ENCODE data around the gene ANGPT4.

The ANGPT4 gene

DNA sequence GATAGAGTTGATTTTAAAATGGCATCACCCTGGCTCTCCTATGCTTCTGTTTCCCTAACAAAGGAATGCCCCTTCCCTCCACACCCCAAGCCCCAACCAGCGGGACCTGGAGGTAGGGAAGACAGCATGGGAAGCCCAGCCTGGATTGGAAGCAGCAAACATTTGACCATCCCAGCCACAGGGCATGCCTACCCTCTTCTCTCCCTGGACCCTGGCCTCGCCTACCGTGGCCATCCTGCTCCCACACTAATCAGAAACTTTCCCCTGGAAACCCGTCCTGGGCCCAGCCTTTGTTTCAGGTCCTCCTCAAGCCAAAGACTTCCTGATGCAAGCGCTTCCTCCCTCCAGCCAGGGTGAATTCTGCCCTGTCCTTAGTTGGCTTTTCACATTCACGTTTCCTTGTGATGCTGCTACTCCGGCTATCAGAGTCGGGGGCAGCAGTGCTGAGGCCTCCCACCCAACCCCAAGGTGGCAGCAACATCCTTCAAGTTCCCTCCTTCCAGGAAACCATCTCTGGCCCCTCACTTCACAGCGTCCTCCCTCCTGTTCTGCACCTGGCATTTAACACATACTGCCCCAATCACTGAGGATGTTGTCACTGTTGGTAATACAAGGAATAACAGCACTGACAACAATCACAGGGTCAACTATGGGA, 18.2 kb upstream of the ANGPT4 start:
- DNase-seq = no peak

DNA sequence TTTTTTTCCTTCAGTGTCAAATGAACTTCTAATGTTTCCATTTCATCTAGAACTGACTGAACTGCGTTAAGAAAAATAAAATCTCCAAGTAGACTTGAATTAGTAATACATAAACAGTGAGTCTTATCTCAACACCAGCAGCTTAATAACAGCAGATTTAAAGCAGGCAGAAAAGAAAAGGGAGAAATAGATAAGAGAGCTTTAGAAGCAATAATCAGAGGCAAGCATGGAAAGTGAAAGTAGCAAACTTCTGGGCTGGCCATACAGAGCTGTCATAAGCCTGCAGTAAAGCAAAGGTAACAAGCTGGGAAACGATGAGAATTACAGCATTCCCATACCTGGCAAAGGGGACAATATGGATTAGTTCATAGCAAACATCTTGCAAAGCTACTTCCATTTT, 16.9 kb upstream of the ANGPT4 start:
- no peak for DNase-seq

GRCh38 chr20:931401-931800, 15.3 kb upstream of the ANGPT4 start:
- DNase-seq = no peak

DNA sequence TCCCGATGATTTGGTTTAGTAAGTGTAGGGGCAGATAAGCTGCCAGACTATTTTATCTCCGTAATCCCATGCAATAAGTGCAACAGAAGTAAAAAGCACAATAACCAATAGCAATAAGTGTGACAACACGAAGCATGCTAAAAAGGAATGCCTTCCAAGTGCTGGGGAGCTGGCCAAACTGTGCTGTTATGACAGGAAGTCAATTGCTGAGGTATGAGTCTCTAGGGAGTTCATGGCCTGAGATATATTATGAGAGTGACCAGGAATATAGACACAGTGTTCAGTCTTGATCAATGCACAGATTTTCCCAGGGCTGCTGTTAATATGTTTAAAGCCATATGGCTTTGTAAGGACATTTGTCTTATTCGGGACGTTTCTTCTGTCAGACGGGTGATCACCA, 10.5 kb upstream of the ANGPT4 start:
- no peak for DNase-seq

GRCh38 chr20:925516-925915, 9.4 kb upstream of the ANGPT4 start:
- no peak for DNase-seq

GRCh38 chr20:924639-925038, 8.5 kb upstream of the ANGPT4 start:
- DNase-seq = no peak

DNA sequence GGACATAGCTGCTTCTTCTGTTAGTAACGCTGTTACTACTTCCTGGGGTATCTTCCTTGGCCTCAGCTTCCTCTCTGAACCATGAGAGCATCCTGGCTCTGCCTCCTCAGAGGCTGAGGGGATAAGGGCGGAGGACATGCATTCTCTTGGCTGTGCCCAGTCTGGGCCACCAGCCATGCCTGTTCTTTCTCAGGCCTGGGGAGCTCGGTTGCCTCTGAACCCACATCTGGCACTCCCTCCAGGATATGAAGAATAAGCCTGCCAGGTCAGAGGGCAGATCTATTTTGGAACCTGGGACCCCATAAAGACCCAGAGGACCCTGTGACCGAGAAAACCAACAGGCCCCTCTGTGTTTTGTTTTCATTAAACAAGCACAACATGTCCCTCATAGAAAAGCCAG, 6.6 kb upstream of the ANGPT4 start:
- DNase-seq = no peak

DNA sequence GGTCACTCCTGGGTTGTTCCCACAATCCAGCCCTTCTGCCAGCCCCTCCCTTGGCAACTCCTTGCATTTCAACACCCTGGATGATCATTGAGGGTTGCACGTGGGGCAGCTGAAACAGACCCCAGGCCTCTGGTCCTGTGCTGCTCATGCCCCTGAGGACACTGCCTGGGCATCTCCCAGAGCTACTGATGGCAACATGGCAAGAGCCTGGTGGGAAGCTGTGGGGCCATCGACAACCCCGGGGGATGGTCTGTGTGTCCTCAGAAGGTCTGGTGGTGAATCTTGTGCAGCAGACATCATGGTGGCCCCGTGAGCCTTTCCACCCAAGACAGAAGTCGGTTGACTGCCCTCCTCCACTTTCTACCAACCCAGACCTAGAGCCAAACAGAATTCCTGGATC, 4.9 kb upstream of the ANGPT4 start:
- DNase-seq = no peak

GRCh38 chr20:920311-920710, 4.2 kb upstream of the ANGPT4 start:
- no peak for DNase-seq

DNA sequence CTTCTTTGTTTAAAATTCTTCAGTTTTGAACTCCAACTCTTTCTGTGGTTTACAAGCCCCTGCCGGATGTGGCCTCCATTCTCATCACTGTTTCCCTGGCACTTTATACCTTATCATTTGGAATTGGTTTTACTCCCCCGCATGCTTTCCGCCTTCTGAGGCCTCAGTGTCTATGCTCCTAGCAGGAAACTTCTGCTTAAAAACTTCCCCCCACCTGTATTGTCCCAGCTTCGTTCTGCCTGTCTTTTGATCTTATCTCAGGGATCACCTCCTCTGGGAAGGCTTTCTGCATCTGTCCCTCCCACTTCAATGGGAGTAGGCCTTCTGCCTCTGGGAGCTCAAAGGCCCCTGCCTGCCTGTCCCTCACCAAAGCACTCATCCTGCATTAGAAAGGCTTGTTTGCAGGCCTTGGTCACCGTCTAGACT, 3.4 kb upstream of the ANGPT4 start:
- no peak for DNase-seq

GRCh38 chr20:917416-917815, 1.3 kb upstream of the ANGPT4 start:
- no peak for DNase-seq

GRCh38 chr20:916825-917224, 691 bp upstream of the ANGPT4 start:
- no peak for DNase-seq

DNA sequence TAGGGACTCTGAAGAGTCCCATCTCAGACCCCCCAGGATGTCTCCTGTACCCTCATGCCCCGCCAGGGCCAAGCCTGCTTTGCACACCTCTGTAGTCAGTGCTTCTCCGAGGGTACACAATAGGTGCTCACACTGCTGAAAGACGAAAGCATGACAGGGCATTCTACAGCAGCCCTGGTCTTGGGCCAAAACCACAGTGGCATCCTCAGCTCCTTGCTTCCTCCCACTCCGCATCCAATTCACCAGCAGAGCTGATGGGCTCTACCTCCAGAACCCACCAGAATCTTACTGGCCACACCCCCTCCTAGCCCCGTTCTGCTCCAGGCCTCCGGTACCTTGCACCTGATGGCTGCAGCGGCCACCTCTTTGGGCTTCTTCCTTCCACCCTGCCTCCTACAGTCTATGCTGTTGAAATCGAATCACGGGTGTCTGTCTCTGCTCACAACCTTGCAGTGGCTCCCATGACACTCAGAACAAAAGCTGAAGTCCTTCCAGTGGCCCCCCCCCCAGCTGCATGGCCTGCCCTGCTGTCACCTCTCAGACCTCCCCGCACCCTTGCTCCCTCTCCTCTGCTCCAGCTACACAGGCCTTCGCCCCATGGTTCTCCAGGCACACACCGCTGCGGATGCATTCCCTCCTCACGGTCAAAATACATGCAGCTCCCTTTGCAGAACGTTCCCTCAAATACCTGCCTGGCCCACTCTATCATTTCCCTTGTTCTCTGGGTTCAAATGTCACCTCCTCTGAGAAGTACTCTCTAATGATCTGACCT, 1.2 kb downstream of the ANGPT4 start:
- no peak for DNase-seq

GRCh38 chr20:913306-913849, 2.8 kb downstream of the ANGPT4 start:
- no peak for DNase-seq

DNA sequence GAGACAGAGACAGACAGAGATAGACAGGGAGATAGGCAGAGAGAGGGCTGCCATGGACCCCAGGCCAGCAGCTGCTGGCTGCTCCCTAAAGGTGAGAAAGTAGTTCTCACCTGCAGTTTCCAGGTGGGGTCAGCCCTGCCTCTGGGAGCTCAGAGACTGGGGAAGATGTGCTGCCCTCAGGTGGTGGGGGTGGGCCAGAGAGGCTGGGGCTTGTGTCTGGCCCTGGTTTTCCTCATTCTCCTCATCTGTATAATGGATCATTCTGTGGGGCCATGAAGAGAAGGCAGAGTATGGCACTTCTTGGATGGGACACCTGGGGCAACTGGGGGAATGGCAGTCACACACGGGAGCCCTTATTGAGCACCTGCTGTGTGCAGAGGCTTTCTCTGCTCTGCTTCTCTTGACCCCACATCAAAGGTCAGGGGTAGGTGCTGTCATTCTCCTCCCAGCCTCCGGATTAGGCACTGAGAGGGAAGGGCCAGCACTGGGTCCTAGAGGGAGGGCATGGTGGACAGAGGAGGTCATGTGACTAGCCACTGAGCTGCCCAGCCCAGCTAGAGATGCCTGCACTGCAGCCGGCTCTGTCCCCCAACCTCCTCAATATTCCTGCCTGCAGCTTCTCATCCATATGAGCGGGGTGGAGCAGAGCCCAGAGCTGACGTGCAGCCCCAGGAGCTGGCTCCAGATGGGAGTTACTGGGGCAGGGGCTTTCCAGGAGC, 4.1 kb downstream of the ANGPT4 start:
- DNase-seq = no peak

GRCh38 chr20:910870-911770, 5.0 kb downstream of the ANGPT4 start:
- DNase-seq = no peak

DNA sequence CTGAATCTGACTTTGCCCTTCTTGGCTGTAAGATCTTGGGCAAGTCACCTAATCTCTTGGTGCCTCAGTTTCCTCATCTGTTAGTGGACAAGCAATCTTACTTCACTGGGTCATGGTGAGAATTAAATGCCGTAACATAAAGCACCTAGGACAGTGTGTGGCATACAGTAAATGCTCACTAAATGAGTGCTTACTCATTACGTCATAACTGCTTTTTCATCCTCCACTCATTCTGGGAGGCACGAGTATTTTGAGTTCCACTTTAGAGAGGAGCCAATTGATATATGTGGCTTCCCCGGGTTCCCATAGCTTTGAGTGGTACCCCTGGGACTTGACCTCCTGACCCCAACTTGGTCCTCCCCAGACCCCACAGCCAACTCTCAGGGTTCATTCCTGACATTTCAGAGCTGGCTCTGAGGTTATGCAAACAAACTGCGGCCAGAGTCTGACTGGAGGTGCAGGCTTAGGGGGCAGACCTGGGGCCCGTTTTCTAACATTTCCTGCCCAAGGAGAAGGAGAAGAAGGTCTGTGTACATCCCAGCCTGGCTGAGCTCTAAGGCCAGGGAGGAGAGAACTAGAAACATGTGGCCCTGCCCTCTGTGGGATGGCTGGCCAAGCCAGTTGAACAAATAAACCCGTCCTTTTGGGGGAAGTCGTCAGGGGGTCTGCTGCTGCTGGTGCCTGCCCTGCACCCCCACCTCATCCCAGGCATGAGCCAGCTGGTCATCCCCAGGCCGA, 5.8 kb downstream of the ANGPT4 start:
- no peak for DNase-seq

DNA sequence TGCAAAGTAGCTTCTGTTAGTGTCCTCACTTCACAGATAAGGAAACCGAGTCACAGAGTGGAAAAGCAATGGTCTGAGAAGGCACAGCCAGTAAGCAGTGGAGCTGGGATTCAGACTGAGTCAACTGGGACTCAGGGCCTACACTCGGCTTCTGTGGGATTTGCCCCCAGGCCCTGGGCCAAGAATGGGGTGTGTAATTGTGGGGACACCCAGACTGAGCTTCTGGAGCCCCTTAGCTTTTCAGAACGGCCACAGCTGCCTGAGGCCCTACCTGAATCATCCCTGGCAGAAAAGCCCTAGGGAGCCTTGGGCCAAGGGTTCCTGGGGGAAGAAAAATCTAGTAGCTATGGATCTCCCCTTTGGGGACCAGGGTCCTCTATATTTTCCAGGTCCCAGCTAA, 6.5 kb downstream of the ANGPT4 start:
- no peak for DNase-seq

DNA sequence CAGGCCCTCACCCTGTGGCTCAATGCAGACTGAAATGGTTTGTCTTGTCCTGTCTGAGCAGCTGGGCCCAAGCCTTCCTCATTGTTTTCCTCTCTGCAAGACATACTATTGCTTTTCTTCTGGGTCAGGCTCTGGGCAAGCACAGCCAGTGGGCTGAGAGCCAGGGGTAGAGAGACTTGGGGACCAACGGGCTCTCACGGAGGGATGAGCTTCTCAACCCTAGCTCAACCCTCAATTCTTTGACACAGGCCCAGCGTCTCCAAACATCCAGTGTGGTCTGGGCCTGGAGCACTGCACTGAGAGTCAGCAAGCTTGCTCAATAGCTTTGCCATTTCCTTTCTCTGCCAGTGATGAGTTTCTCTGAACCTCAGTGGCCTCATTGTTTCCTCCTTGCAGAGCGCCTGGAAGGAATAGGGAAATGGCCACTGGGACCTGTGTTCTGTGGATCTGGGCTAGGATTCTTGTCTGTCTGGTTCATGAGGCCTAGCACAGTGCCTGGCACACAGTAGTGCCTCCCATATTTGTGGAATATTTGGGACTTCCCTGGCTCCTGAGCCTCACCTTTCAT, 9.3 kb downstream of the ANGPT4 start:
- DNase-seq = no peak

DNA sequence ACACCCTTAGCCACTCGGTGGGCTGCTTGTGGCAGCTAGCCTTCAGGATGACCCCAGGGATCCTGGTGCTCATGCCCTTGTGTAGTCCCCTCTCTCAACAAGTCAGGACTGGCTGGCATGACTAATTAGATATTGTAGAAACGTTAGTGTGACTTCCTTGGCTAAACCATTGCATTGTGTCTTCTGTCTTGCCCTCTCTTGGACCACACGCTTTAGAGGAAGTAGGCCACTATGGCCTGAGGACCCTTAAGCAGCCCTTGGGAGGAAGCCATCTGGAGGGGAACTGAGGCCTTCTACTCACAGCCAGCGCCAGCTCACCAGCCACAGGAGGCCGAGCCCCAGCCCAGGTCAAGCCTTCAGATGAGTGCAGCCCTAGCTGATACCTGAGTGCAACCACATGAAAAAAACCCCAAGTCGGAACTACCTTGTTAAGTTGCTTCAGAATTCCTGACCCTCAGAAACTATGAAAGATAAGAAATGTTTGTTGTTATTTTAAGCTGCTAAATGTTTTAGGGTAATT, 10.1 kb downstream of the ANGPT4 start:
- no peak for DNase-seq

DNA sequence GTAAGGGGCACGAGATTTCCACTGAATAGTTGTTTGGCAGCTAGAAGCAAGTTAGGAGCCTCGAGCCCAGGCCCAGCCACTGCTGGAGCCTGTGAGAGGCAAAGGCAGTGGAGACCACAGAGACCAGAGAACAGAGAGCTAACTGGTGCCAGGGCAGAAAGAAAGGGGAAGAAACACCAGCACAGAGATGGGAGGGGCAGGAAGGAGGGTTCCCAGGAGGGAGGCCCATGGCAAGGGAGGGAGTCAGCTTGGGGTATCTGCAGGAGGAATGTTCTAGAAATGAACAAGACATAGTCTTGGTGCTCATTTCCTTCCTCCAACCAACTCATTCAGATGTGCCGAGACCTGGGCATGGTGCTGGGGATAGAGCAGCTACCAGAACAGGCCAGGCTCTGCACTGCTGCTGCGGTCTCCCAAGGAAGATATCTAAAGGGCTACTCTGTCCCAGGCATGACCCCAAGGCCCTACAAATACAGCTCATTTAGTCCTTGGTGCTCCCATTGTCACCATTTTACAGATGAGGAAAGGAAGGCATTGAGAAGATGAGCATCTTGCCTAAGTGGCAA, 10.7 kb downstream of the ANGPT4 start:
- no peak for DNase-seq

All from activated effector memory CD4-positive, alpha-beta T cell treated with anti-CD3 and anti-CD28 coated beads, Interleukin-2, amount 50 U/mL, for 16 hours (primary cell).